ENCODE data around the gene GDF3.

Gene GDF3

DNA sequence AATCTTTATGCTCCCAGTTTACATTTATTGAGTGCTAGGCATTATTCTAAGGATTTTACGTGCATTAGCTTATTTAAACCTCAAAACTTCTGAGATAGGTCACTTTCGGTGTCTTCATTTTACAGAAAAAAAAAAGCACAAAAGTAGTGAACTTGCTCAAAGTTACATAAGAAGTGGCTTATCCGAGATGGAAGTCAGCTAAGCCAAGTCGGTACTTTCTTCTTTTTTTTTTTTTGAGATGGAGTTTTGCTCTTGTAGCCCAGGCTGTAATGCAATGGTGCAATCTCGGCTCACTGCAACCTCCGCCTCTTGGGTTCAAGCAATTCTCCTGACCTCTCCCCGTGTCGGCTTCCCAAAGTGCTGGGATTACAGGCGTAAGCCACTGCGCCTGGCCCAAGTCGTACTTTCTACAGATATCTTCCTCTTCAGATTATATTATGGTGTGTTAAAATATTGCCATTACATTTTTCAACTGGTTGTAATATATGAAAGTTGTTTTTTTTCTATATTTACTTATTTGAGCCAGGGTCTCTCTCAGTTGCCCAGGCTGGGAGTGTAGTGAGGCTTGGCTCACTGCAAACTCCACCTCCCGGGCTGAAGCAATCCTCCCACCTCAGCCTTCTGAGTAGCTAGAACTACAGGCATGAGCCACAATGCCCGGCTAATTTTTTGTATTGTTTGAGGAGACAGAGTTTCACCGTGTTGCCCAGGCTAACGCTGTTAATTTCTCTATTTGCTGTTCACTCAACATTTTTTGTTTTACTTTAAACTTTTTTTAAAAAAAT lies 24.6 kb upstream of the GDF3 start:
- Histone ChIP-seq H3K4me1 (ENCODE audit: control insufficient read depth in 1 of 2, insufficient read depth in 1 of 2, low read depth in 1 of 2, low read length in 1 of 2) (peaks cover 0 to 12% of the 10 kb centered on the region in 2 experiments), H3K27me3 (peaks cover 5% of the 10 kb centered on the region), H3K9me3 (no peaks in the 10 kb centered on the region), H3K36me3 (peaks cover 4% of the 10 kb centered on the region), H3K4me3 (ENCODE audit: low read depth in 1 of 2, low read length in 1 of 2) (no peak overlapping the region), H3K27ac (no peak overlapping the region)
- TF ChIP-seq, protein P1, sequence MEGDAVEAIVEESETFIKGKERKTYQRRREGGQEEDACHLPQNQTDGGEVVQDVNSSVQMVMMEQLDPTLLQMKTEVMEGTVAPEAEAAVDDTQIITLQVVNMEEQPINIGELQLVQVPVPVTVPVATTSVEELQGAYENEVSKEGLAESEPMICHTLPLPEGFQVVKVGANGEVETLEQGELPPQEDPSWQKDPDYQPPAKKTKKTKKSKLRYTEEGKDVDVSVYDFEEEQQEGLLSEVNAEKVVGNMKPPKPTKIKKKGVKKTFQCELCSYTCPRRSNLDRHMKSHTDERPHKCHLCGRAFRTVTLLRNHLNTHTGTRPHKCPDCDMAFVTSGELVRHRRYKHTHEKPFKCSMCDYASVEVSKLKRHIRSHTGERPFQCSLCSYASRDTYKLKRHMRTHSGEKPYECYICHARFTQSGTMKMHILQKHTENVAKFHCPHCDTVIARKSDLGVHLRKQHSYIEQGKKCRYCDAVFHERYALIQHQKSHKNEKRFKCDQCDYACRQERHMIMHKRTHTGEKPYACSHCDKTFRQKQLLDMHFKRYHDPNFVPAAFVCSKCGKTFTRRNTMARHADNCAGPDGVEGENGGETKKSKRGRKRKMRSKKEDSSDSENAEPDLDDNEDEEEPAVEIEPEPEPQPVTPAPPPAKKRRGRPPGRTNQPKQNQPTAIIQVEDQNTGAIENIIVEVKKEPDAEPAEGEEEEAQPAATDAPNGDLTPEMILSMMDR (IDR thresholded peaks at IDR 0.05) = no peak

DNA sequence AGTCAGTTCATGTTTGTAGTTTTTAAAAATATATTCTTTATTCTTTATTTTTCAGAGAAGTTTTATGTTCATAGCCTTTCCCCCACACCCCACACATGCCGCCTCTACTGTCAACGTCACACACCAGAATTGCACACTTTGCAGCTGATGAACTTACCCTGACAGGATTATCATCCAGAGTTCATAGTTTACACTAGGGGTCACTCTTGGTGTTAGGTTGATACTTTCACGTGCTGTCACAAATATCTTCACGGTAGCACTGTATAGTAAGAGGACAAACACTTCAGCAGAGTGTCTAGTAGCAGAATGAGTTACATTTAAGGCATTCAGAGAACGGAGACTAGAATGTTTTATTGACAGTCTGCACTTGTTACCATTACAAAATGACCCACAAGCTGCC lies 20.8 kb upstream of the GDF3 start:
- no peak overlapping the region for H3K27ac ChIP-seq
- H3K4me1 ChIP-seq (ENCODE audit: control insufficient read depth in 1 of 2, insufficient read depth in 1 of 2, low read depth in 1 of 2, low read length in 1 of 2) = peaks cover 0 to 12% of the 10 kb centered on the region in 2 experiments
- peaks cover 5% of the 10 kb centered on the region for H3K27me3 ChIP-seq
- peaks cover 4% of the 10 kb centered on the region for H3K36me3 ChIP-seq
- H3K4me3 ChIP-seq (ENCODE audit: low read depth in 1 of 2, low read length in 1 of 2) = no peak overlapping the region
- TF ChIP-seq, protein P1 (IDR thresholded peaks at IDR 0.05) = no peak
- no peaks in the 10 kb centered on the region for H3K9me3 ChIP-seq

DNA sequence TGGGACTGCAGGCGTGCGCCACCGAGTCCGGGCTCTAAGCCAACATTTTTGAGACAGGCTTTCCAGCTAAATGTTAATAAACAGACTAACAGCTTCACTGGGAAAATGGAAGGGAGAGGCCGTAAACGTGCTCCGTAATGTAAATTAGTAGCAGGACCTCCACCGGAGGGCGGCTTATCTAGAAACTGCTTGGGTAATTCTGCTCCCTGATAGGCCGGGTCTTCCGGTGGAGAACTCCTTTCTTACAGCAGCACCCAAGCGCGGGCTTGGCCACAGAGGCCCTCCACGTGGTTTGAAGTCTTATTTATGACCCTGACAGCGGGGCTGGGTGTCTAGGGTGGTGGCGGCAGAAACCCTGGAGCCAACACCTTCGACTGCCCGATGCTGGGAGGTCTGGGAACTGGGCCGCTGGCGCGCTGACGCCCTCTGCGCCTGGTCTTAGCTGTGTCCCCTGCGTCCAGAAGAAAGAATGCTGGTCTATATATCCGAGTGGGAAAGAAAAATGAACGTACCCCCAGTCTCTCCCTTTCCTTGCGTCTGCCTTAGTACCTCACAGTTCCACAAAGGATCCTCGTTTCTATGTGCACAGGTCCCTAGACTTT lies 17.4 kb upstream of the GDF3 start:
- TF ChIP-seq, protein P1 (IDR thresholded peaks at IDR 0.05) = no peak
- H3K9me3 ChIP-seq = no peaks in the 10 kb centered on the region
- H3K4me1 ChIP-seq (ENCODE audit: control insufficient read depth in 1 of 2, insufficient read depth in 1 of 2, low read depth in 1 of 2, low read length in 1 of 2) = no peaks in the 10 kb centered on the region
- no peaks in the 10 kb centered on the region for H3K27me3 ChIP-seq
- H3K36me3 ChIP-seq = peaks cover 4% of the 10 kb centered on the region
- no peak overlapping the region for H3K4me3 ChIP-seq (ENCODE audit: low read depth in 1 of 2, low read length in 1 of 2)
- no peak overlapping the region for H3K27ac ChIP-seq

DNA sequence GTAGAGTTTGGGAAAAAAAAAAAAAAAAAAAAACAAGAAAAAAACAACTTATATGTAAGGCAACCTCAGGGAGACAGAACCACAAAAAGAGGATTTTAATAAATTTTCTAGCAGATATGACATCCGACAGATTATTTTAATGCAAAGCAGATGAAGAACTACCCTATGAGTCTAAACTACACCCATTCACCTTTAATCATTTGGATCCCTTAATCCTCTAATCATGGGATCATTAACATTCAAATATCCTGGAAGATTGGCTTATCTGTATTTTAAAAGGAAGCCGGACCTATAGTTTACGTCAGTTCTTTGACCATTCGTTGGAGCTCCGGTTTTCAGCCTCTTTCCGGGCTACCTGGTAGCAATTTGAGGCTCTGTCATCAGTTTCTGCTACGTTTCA lies 15.6 kb upstream of the GDF3 start, which contains the start of gene DPPA3:
TSS of gene DPPA3 (plus strand) at position 301 of the 400 bp plus-strand sequence. CDS start 138 bp downstream, outside the sequence.
- Histone ChIP-seq H3K9me3 (no peaks in the 10 kb centered on the region), H3K36me3 (peaks cover 4% of the 10 kb centered on the region), H3K4me1 (ENCODE audit: control insufficient read depth in 1 of 2, insufficient read depth in 1 of 2, low read depth in 1 of 2, low read length in 1 of 2) (no peaks in the 10 kb centered on the region), H3K27ac (no peak within 1 kb of the TSS), H3K4me3 (ENCODE audit: low read depth in 1 of 2, low read length in 1 of 2) (no peak within 1 kb of the TSS), H3K27me3 (no peaks in the 10 kb centered on the region)
- TF ChIP-seq, protein P1 (IDR thresholded peaks at IDR 0.05) = no peak

DNA sequence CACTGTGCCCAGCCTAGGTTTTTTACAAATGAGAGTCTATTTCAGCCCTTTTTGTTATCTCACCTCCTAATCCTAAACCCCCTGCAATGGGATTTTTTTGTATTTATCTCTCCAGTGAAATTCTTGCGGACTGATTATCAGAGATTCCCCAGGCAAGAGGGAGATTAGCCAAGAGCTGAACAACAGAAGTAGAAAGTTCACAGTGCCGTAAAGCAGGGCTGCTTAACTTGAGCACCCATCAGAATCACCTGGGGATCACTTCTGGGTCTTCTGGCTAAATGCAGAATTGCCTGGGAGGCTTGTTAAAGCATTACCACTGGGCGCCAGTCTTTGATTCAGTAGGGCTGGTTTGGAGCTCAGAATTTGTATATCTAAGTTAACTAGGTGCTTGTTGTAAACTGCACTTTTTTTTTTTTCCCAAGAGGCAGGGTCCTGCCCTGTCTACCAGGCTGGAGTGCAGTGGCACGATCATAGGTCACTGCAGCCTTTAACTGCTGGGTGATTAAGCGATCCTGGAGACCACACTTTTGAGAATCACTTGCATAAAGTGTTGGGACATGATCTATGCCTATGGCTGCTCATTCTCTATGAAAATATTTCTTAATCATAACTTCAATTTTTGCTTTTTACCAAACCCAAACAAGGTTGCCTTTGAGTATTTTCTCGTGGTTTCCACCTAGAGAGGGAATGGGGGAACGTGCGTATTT lies 14.5 kb upstream of the GDF3 start:
- H3K27me3 ChIP-seq = no peaks in the 10 kb centered on the region
- no peak overlapping the region for H3K4me3 ChIP-seq (ENCODE audit: low read depth in 1 of 2, low read length in 1 of 2)
- TF ChIP-seq, protein P1 (IDR thresholded peaks at IDR 0.05) = no peak
- H3K9me3 ChIP-seq = no peaks in the 10 kb centered on the region
- H3K36me3 ChIP-seq = no peaks in the 10 kb centered on the region
- no peaks in the 10 kb centered on the region for H3K4me1 ChIP-seq (ENCODE audit: control insufficient read depth in 1 of 2, insufficient read depth in 1 of 2, low read depth in 1 of 2, low read length in 1 of 2)
- no peak overlapping the region for H3K27ac ChIP-seq
